ENCODE data around the gene LRMDA. TPM values are rescaled to one million over a fixed set of nuclear protein-coding genes. Genes with fewer than 3 reads are reported as not detected.

LRMDA gene
- polyA plus RNA-seq, 1 donor (not counting 4 experiments of a cell fraction or from before 2014, with no cell fraction given), result not detected

DNA sequence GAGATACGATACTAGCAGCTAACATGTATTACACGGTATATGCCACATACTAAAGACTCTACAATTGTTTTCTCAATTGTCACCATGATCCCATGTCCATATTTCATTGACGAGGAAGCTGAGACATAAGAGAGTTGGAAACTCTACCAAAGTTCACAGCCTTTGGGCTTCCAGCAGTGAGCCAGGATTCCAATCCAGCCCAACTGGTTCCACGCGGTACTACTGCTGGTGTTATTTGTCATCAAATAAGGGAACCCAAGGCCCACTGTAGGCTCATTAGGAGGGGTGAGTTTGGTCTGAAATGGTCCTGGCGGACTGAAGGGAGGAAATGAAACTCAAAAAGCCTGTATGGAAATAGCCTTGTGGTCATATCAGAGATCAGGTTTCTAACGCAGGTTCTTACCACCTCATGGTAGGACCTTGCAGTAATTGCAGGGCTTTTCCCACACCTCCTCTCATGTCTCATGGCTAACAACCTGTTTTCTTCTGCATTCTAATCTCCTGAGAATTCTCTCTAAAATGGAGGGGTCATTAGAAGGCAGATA, 814.6 kb downstream of the LRMDA start:
- Histone ChIP-seq H3K9ac (ENCODE audit: control insufficient read depth, extremely low read depth, insufficient read depth, low read length) (no peak overlapping the region), H3K9me3 (ENCODE audit: control insufficient read depth, low read depth, low read length) (no peaks in the 10 kb centered on the region), H3K27ac (ENCODE audit: control insufficient read depth, insufficient read depth, low read length) (no peak overlapping the region), H3K36me3 (ENCODE audit: control insufficient read depth in 2 of 2, extremely low read depth in 1 of 2, insufficient read depth in 2 of 2, low read length in 2 of 2) (no peaks in the 10 kb centered on the region), H3K27me3 (ENCODE audit: control insufficient read depth, extremely low read depth, insufficient read depth, low read length) (no peaks in the 10 kb centered on the region), H3K4me3 (ENCODE audit: control insufficient read depth in 2 of 3, extremely low read depth in 1 of 3, insufficient read depth in 2 of 3, low read depth in 1 of 3, low read length in 3 of 3) (no peak overlapping the region), H2AFZ (ENCODE audit: control insufficient read depth, low read length) (no peak overlapping the region), H3K9me1 (ENCODE audit: control insufficient read depth, extremely low read depth, insufficient read depth, low read length) (no peaks in the 10 kb centered on the region), H3K4me1 (ENCODE audit: control insufficient read depth, extremely low read depth, insufficient read depth, low read length) (no peaks in the 10 kb centered on the region), H3K79me2 (ENCODE audit: control insufficient read depth, insufficient read depth, low read length) (no peaks in the 10 kb centered on the region), H4K20me1 (ENCODE audit: control insufficient read depth, extremely low read depth, insufficient read depth, low read length) (no peaks in the 10 kb centered on the region), H3K4me2 (ENCODE audit: control insufficient read depth, extremely low read depth, insufficient read depth, low read depth, low read length) (no peak overlapping the region)
- dilution Hi-C loops (cut with MboI; ENCODE audit: extremely low pct_ligation_motif_present, low sequenced_read_pairs), result no loop called here
- FAIRE-seq (no peak), DNase-seq (ENCODE audit: low read depth, low spot score) (no peak)
- TF ChIP-seq, protein P1, sequence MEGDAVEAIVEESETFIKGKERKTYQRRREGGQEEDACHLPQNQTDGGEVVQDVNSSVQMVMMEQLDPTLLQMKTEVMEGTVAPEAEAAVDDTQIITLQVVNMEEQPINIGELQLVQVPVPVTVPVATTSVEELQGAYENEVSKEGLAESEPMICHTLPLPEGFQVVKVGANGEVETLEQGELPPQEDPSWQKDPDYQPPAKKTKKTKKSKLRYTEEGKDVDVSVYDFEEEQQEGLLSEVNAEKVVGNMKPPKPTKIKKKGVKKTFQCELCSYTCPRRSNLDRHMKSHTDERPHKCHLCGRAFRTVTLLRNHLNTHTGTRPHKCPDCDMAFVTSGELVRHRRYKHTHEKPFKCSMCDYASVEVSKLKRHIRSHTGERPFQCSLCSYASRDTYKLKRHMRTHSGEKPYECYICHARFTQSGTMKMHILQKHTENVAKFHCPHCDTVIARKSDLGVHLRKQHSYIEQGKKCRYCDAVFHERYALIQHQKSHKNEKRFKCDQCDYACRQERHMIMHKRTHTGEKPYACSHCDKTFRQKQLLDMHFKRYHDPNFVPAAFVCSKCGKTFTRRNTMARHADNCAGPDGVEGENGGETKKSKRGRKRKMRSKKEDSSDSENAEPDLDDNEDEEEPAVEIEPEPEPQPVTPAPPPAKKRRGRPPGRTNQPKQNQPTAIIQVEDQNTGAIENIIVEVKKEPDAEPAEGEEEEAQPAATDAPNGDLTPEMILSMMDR (optimal IDR thresholded peaks at IDR 0.05 in 1 of 3, IDR thresholded peaks at IDR 0.05 in 1 of 3, conservative IDR thresholded peaks at IDR 0.05 in 1 of 3; ENCODE audit: extremely low read depth in 1 of 3, insufficient read depth in 2 of 3, low read length in 3 of 3), result no peak
- TF ChIP-seq EZH2 (IDR thresholded peaks at IDR 0.05; ENCODE audit: low read length), result no peak

DNA sequence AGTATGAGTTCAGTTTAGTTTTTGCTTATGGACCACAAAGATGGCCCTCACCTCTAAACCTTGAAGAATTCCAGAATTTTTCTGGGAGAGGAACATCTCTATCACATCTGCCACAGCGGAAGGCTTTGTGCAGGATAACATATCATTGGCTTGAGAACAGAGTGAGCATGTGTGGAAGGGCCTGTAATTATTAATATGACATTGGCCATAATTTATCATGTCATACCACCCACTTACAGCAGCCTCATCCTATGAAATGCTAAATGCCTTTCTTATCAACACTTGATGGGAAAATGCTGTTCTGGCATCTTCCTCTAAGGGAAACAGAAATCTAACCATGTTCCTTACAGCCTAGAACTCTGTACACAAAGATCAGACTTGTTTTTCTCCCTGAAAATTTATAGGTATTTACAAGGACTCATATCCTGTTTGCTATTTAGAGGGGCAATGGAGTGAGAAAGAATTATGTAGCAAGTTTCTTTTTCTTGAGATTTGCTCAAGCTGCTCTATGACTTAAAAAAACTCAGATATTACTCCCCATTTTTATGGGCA, 817.3 kb downstream of the LRMDA start:
- H3K4me2 ChIP-seq (ENCODE audit: control insufficient read depth, extremely low read depth, insufficient read depth, low read depth, low read length), result no peak overlapping the region
- H3K36me3 ChIP-seq (ENCODE audit: control insufficient read depth in 2 of 2, extremely low read depth in 1 of 2, insufficient read depth in 2 of 2, low read length in 2 of 2), result no peaks in the 10 kb centered on the region
- DNase-seq (ENCODE audit: low read depth, low spot score), result no peak
- no peak overlapping the region for H3K27ac ChIP-seq (ENCODE audit: control insufficient read depth, insufficient read depth, low read length)
- H3K9me3 ChIP-seq (ENCODE audit: control insufficient read depth, low read depth, low read length), result no peaks in the 10 kb centered on the region
- dilution Hi-C loops (cut with MboI; ENCODE audit: extremely low pct_ligation_motif_present, low sequenced_read_pairs), result no loop called here
- H3K9ac ChIP-seq (ENCODE audit: control insufficient read depth, extremely low read depth, insufficient read depth, low read length), result no peak overlapping the region
- no peaks in the 10 kb centered on the region for H3K27me3 ChIP-seq (ENCODE audit: control insufficient read depth, extremely low read depth, insufficient read depth, low read length)
- H3K4me3 ChIP-seq (ENCODE audit: control insufficient read depth in 2 of 3, extremely low read depth in 1 of 3, insufficient read depth in 2 of 3, low read depth in 1 of 3, low read length in 3 of 3), result no peak overlapping the region
- no peaks in the 10 kb centered on the region for H3K9me1 ChIP-seq (ENCODE audit: control insufficient read depth, extremely low read depth, insufficient read depth, low read length)
- no peak for TF ChIP-seq EZH2 (IDR thresholded peaks at IDR 0.05; ENCODE audit: low read length)
- TF ChIP-seq, protein P1 (optimal IDR thresholded peaks at IDR 0.05 in 1 of 3, IDR thresholded peaks at IDR 0.05 in 1 of 3, conservative IDR thresholded peaks at IDR 0.05 in 1 of 3; ENCODE audit: extremely low read depth in 1 of 3, insufficient read depth in 2 of 3, low read length in 3 of 3), result no peak
- no peaks in the 10 kb centered on the region for H3K79me2 ChIP-seq (ENCODE audit: control insufficient read depth, insufficient read depth, low read length)
- no peak for FAIRE-seq
- H2AFZ ChIP-seq (ENCODE audit: control insufficient read depth, low read length), result no peak overlapping the region
- H3K4me1 ChIP-seq (ENCODE audit: control insufficient read depth, extremely low read depth, insufficient read depth, low read length), result no peaks in the 10 kb centered on the region
- H4K20me1 ChIP-seq (ENCODE audit: control insufficient read depth, extremely low read depth, insufficient read depth, low read length), result no peaks in the 10 kb centered on the region

Measured in keratinocyte (primary cell).